SK-N-MC (cell line): ENCODE measurements around the gene ABCA3.

ENCODE experiments used
- DNase-seq: peaks from one replicate; pipeline ENCODE4 v3.0.0-alpha.2; 2011; ENCODE audit warnings: low read depth, low spot score
- H3K27ac ChIP-seq: fragments of 200-600 bp; sonication (generic); 2 replicates; pipeline ENCODE4 v1.5.1; 2016; ENCODE audit warnings: mixed run types
- H3K36me3 ChIP-seq: fragments of 200-600 bp; sonication (generic); 2 replicates; pipeline ENCODE4 v1.6.1; 2017; ENCODE audit warnings: antibody characterized with exemption, low read length, mixed read lengths; ENCODE audit not compliant: insufficient read depth
- H3K4me3 ChIP-seq: fragments of 200-600 bp; sonication (generic); 2 replicates; pipeline ENCODE4 v1.5.1; 2016
- H3K9ac ChIP-seq: fragments of 200-600 bp; sonication (generic); 2 replicates; pipeline ENCODE4 v1.8.0; 2017; ENCODE audit warnings: mixed run types, mixed read lengths; ENCODE audit not compliant: insufficient read length
- H3K9me3 ChIP-seq: fragments of 200-600 bp; sonication (generic); 2 replicates; pipeline ENCODE4 v1.6.1; 2017; ENCODE audit warnings: low read depth, mild to moderate bottlenecking, antibody characterized with exemption, low read length, moderate library complexity, mixed read lengths
- EZH2 ChIP-seq: fragments of 200-600 bp; sonication (generic); IDR thresholded peaks from one replicate; pipeline ENCODE4 v1.6.1; 2017; ENCODE audit warnings: antibody characterized with exemption
- FOXP2 ChIP-seq: optimal IDR thresholded peaks from 2 replicates; pipeline ENCODE3; 2011; ENCODE audit warnings: mild to moderate bottlenecking, moderate library complexity; ENCODE audit not compliant: insufficient read depth; ENCODE audit errors: extremely low read length, control extremely low read depth
- POLR2AphosphoS5 ChIP-seq: IDR thresholded peaks from 2 replicates; pipeline ENCODE4 v1.6.1; 2012; ENCODE audit warnings: mild to moderate bottlenecking, low read depth, low read length, borderline replicate concordance

The ABCA3 gene

DNA sequence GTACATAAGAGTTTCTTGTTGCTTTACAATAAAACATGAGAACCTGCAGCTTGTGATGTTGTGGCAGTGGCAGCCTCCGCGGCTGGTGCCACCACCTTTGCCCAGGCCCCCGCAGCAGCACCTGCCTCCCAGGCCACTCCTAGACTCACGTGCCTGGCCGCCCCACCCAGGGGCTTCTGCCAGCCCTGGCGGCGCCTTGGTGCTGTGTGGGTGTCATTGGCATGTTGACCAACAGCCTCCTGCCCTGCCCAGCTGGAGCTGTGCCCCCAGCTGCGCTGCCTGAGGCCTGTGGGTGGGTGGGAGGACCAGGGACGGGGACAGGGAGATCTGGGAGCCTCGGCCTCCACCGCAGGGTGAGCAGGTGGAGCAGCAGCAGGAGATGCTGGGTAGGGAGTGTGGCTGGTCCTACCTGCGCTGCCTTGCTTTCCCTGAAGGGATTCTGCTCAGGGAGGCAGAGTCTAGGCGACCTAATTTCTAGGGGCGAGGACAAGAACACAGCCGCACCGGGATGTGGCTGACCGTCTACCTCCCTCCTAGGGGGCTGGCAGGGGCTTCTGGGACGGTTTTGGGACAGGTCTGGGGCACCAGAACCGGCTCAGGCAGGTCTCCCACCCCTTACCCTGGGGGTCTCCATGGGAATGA lies 104.7 kb downstream of the ABCA3 start:
- DNase-seq, result no peak
- Histone ChIP-seq H3K4me3 (no peak overlapping the region), H3K27ac (no peak overlapping the region), H3K9me3 (no peaks in the 10 kb centered on the region), H3K9ac (no peak overlapping the region), H3K36me3 (peaks cover 3% of the 10 kb centered on the region; the same call in 1 of the 2 replicates)
- 0 out of 2 replicates have a peak, but pooled peaks have one; percentile 15 for TF ChIP-seq POLR2AphosphoS5
- no peak for TF ChIP-seq EZH2
- no peak for TF ChIP-seq FOXP2

DNA sequence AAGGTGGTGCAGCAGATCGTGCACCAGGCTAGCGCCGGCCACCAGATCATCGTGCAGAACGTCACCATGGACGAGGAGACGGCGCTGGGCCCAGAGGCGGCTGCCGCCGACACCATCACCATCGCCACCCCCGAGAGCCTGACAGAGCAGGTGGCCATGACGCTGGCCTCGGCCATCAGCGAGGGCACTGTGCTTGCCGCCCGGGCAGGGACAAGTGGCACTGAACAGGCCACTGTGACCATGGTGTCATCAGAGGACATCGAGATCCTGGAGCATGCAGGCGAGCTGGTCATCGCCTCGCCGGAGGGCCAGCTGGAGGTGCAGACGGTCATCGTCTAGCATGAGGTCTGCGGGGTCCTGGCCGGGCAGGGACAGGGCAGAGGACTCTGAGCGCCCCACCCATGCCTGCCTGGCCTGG lies 105.3 kb downstream of the ABCA3 start:
- no peak for DNase-seq

GRCh38 chr16:2234813-2235170 lies 105.7 kb downstream of the ABCA3 start:
- no peak for TF ChIP-seq EZH2
- no peak for TF ChIP-seq FOXP2
- no peak for TF ChIP-seq POLR2AphosphoS5
- no peaks in the 10 kb centered on the region for H3K9me3 ChIP-seq
- no peak overlapping the region for H3K4me3 ChIP-seq
- no peak overlapping the region for H3K9ac ChIP-seq
- no peak overlapping the region for H3K27ac ChIP-seq
- H3K36me3 ChIP-seq, result peaks cover 3% of the 10 kb centered on the region; the same call in 1 of the 2 replicates
- no peak for DNase-seq

More for the DNA sequence above, 105.3 kb downstream of the ABCA3 start:
- no peak overlapping the region for H3K27ac ChIP-seq
- TF ChIP-seq FOXP2 (no peak), POLR2AphosphoS5 (no peak), EZH2 (no peak)
- no peaks in the 10 kb centered on the region for H3K9me3 ChIP-seq
- no peak overlapping the region for H3K9ac ChIP-seq
- no peak overlapping the region for H3K4me3 ChIP-seq
- peaks cover 3% of the 10 kb centered on the region; the same call in 1 of the 2 replicates for H3K36me3 ChIP-seq

GRCh38 chr16:2233872-2234812 lies 106.4 kb downstream of the ABCA3 start:
- Histone ChIP-seq H3K9ac (no peak overlapping the region), H3K36me3 (peaks cover 8% of the 10 kb centered on the region; the same call in 1 of the 2 replicates)
- DNase-seq, result no peak

DNA sequence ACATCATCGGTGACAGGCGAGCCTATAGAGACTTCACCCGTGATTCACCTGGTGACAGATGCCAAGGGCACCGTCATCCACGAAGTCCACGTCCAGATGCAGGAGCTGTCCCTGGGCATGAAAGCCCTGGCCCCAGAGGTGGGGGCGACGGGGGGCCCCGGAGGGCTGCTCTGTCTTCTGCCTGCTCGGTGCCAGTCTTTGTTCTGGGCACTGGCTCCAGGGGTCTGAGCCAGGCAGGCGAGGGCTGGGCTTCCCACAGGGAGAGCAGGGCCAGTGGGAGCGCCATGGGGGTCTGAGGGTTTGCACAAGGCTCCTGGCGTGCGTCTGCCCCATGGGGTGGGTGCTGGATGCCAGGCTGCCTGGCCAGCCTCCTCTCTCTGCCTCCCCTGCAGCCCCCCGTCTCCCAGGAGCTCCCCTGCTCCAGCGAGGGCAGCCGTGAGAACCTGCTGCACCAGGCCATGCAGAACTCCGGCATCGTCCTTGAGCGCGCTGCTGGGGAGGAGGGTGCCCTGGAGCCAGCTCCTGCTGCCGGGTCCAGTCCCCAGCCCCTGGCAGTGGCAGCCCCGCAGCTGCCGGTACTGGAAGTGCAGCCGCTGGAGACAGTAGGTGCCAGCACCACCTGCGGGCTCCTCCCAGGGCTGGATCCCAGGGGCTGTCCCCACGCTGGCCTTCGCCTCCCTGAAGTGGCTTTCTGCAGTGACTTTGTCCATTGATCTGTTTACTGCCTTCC lies 107.3 kb downstream of the ABCA3 start:
- H3K9me3 ChIP-seq, result no peaks in the 10 kb centered on the region
- no peak overlapping the region for H3K27ac ChIP-seq
- H3K4me3 ChIP-seq, result no peak overlapping the region
- TF ChIP-seq FOXP2 (no peak), POLR2AphosphoS5 (no peak), EZH2 (no peak)
- DNase-seq, result no peak
- H3K9ac ChIP-seq, result no peak overlapping the region
- peaks cover 13% of the 10 kb centered on the region; the same call in 1 of the 2 replicates for H3K36me3 ChIP-seq

More at GRCh38 chr16:2233872-2234812, 106.4 kb downstream of the ABCA3 start:
- H3K27ac ChIP-seq, result no peak overlapping the region
- no peak overlapping the region for H3K4me3 ChIP-seq
- H3K9me3 ChIP-seq, result no peaks in the 10 kb centered on the region
- TF ChIP-seq POLR2AphosphoS5 (no peak; the same call in 1 of the 2 replicates), EZH2 (no peak), FOXP2 (no peak)

DNA sequence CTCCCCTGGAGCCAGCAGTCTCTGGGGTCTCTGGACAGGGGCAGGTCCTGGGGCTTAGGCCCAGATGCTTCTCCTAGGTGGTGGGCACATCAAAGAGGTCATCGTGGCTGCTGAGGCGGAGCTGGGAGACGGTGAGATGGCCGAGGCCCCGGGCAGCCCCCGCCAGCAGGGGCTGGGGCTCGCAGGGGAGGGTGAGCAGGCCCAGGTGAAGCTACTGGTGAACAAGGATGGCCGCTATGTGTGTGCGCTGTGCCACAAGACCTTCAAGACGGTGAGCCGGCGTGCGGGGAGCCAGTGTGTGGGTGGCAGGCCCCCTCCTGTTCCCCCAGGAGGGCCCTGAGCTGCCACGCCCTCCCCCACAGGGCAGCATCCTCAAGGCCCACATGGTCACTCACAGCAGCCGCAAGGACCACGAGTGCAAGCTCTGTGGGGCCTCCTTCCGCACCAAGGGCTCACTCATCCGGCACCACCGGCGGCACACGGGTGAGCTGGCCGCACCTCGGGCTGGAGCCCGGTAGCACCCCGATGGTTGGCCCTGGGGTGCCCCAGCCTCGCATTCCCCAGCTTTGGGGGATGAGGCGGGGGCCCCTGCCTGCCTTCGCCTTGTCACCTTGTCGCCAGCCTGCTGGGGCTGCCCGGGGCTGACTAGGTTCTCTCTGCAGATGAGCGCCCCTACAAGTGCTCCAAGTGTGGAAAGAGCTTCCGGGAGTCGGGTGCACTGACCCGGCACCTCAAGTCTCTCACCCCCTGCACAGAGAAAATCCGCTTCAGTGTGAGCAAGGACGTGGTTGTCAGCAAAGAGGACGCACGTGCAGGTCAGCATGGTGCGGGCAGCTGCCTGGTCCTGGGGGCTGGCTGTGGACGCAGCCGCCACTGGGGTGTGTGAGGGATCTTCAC lies 108.2 kb downstream of the ABCA3 start:
- Histone ChIP-seq H3K9me3 (no peaks in the 10 kb centered on the region), H3K36me3 (peaks cover 13% of the 10 kb centered on the region; the same call in 1 of the 2 replicates), H3K27ac (no peak overlapping the region), H3K4me3 (no peak overlapping the region), H3K9ac (no peak overlapping the region)
- TF ChIP-seq FOXP2, result no peak
- TF ChIP-seq POLR2AphosphoS5, result no peak
- TF ChIP-seq EZH2, result no peak
- DNase-seq, result no peak
